Activated gamma-delta T cell (primary cell): Measurements from ENCODE around the gene ATP2B1.
"Not testable (repeated sequence)": the region's sequence is repeated elsewhere in the genome, so short reads cannot be mapped to it uniquely, and the experiment has no call there.

Source experiments
- DNase-seq: peaks from one replicate; lab custom pipeline; 2025; lab: John Stamatoyannopoulos, UW
- total RNA-seq, 2 donors: gene quantifications; one replicate each; lab custom pipeline; 2026; lab: John Stamatoyannopoulos, UW

Gene ATP2B1
- total RNA-seq: 151 to 168 reads per million in 2 donors

GRCh38 chr12:89708565-89709156 is at the start of gene ATP2B1:
ATP2B1 (minus strand) TSS chr12:89708838; CDS start chr12:89655886, 52,952 bp downstream.
- DNase-seq: peak; percentile 80

- not testable (repeated sequence) for DNase-seq
Observed at GRCh38 chr12:89757987-89758386, 49.3 kb upstream of the ATP2B1 start.

- no peak for DNase-seq
Observed at GRCh38 chr12:89756585-89757398, 48.2 kb upstream of the ATP2B1 start.

- no peak for DNase-seq
Observed at GRCh38 chr12:89756194-89756584, 47.6 kb upstream of the ATP2B1 start.

- DNase-seq: no peak
Observed at GRCh38 chr12:89753997-89754396, 45.4 kb upstream of the ATP2B1 start.

GRCh38 chr12:89752341-89752740 is 43.7 kb upstream of the ATP2B1 start:
- no peak for DNase-seq

- DNase-seq: no peak
Observed at GRCh38 chr12:89750389-89751351, 42.0 kb upstream of the ATP2B1 start.

- DNase-seq: no peak
Observed at GRCh38 chr12:89748791-89749190, 40.2 kb upstream of the ATP2B1 start.

- DNase-seq: no peak
Observed at GRCh38 chr12:89745286-89745685, 36.6 kb upstream of the ATP2B1 start.

- DNase-seq: no peak
Observed at GRCh38 chr12:89742337-89743022, 33.8 kb upstream of the ATP2B1 start.

GRCh38 chr12:89740943-89741342 is 32.3 kb upstream of the ATP2B1 start:
- no peak for DNase-seq

- no peak for DNase-seq
Observed at GRCh38 chr12:89736995-89737394, 28.4 kb upstream of the ATP2B1 start.

GRCh38 chr12:89733579-89734201 is 25.1 kb upstream of the ATP2B1 start:
- DNase-seq: no peak

GRCh38 chr12:89732522-89732921 is 23.9 kb upstream of the ATP2B1 start:
- DNase-seq: no peak

- DNase-seq: no peak
Observed at GRCh38 chr12:89731614-89732013, 23.0 kb upstream of the ATP2B1 start.

- DNase-seq: no peak
Observed at GRCh38 chr12:89731089-89731488, 22.5 kb upstream of the ATP2B1 start.

GRCh38 chr12:89729946-89730459 is 21.4 kb upstream of the ATP2B1 start:
- DNase-seq: no peak

GRCh38 chr12:89723276-89723675 is 14.6 kb upstream of the ATP2B1 start:
- DNase-seq: no peak

- no peak for DNase-seq
Observed at GRCh38 chr12:89721291-89721987, 12.8 kb upstream of the ATP2B1 start.
